Measurements from ENCODE around the gene ME1. TPM values are rescaled to one million over a fixed set of nuclear protein-coding genes. Genes with fewer than 3 reads are reported as not detected.

ME1 gene
- total and polyA plus RNA-seq, 7 donors, result 4.2 to 18.5 (median 11.3) TPM

DNA sequence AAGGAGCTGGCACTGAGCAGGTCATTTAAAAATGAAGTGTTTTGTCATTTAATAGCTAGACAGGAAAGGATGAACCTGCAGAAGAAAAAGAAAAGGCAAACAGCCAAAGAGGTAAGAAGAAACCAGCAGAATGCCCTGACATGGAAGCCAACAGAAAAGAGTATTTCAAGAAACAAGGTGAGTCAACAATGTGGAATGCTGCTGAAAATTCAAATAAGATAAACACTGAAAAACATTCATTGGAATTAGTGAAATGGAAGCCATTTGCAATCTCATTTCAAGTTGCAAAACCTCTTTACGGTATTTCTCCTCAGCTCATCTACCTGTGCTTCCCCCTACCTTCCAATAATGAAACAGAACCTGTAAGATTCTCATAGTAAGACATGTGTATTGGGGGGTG, 178.1 kb downstream of the ME1 start:
- Histone ChIP-seq H3K27ac (no peak overlapping the region), H3K4me1 (no peaks in the 10 kb centered on the region), H3K27me3 (no peaks in the 10 kb centered on the region), H3K4me3 (no peak overlapping the region), H3K36me3 (peaks cover 0 to 5% (median 0%) of the 10 kb centered on the region in 4 donors), H3K9me3 (no peaks in the 10 kb centered on the region)
- intact Hi-C loops (cut with DNase I), result no loop called here
- TF ChIP-seq EP300 (IDR thresholded peaks at IDR 0.05), result no peak
- TF ChIP-seq POLR2AphosphoS5 (IDR thresholded peaks at IDR 0.05), result no peak
- TF ChIP-seq, protein P1, sequence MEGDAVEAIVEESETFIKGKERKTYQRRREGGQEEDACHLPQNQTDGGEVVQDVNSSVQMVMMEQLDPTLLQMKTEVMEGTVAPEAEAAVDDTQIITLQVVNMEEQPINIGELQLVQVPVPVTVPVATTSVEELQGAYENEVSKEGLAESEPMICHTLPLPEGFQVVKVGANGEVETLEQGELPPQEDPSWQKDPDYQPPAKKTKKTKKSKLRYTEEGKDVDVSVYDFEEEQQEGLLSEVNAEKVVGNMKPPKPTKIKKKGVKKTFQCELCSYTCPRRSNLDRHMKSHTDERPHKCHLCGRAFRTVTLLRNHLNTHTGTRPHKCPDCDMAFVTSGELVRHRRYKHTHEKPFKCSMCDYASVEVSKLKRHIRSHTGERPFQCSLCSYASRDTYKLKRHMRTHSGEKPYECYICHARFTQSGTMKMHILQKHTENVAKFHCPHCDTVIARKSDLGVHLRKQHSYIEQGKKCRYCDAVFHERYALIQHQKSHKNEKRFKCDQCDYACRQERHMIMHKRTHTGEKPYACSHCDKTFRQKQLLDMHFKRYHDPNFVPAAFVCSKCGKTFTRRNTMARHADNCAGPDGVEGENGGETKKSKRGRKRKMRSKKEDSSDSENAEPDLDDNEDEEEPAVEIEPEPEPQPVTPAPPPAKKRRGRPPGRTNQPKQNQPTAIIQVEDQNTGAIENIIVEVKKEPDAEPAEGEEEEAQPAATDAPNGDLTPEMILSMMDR (IDR thresholded peaks at IDR 0.05), result no peak
- no peak for TF ChIP-seq POLR2A (IDR thresholded peaks at IDR 0.05)
- no peak for DNase-seq
- WGBS, 2 donors, result 92 to 96% methylated on average over 1 of the region's 1 CpG

DNA sequence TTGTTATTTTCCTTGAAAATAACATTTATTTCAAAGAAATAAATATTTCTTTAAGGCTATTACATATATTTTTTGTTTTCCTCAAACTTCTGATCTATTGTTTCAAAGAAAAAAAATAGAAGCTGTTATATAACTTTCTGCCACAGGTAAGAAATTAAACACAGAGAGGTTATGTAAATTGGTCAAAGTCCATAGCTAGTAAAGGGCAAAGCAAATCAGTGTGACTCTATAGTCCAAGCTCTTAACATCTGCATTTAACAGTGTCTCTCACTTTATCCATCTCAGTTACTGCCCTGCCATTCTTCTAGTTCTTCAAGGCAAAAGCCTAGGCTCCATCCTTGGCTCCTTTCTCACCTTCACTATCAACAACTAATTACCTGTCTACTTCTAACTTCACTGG, 180.6 kb downstream of the ME1 start:
- intact Hi-C loops (cut with DNase I), result no loop called here
- no peak for DNase-seq
- Histone ChIP-seq H3K36me3 (peaks cover 0 to 5% (median 0%) of the 10 kb centered on the region in 4 donors), H3K27me3 (no peaks in the 10 kb centered on the region), H3K4me1 (no peaks in the 10 kb centered on the region), H3K9me3 (no peaks in the 10 kb centered on the region), H3K4me3 (no peak overlapping the region), H3K27ac (no peak overlapping the region)
- TF ChIP-seq POLR2A (IDR thresholded peaks at IDR 0.05) (no peak), POLR2AphosphoS5 (IDR thresholded peaks at IDR 0.05) (no peak), EP300 (IDR thresholded peaks at IDR 0.05) (no peak)

GRCh38 chr6:83247471-83247870, 183.4 kb downstream of the ME1 start:
- no peaks in the 10 kb centered on the region for H3K27me3 ChIP-seq
- no peaks in the 10 kb centered on the region for H3K4me1 ChIP-seq
- peaks cover 0 to 5% (median 0%) of the 10 kb centered on the region in 4 donors for H3K36me3 ChIP-seq
- intact Hi-C loops (cut with DNase I), result no loop called here
- H3K27ac ChIP-seq, result no peak overlapping the region
- no peaks in the 10 kb centered on the region for H3K9me3 ChIP-seq
- 91 to 93% methylated on average over 3 of the region's 3 CpGs for WGBS, 2 donors
- TF ChIP-seq EP300 (IDR thresholded peaks at IDR 0.05) (no peak), POLR2A (IDR thresholded peaks at IDR 0.05) (no peak)
- TF ChIP-seq, protein P1 (IDR thresholded peaks at IDR 0.05), result no peak
- no peak for DNase-seq
- no peak overlapping the region for H3K4me3 ChIP-seq

GRCh38 chr6:83231146-83231545, 199.7 kb downstream of the ME1 start:
- no peak for DNase-seq
- H3K4me1 ChIP-seq, result no peaks in the 10 kb centered on the region
- no peak overlapping the region for H3K4me3 ChIP-seq
- no peaks in the 10 kb centered on the region for H3K9me3 ChIP-seq
- H3K36me3 ChIP-seq, result no peaks in the 10 kb centered on the region
- TF ChIP-seq, protein P1 (IDR thresholded peaks at IDR 0.05), result no peak
- TF ChIP-seq EP300 (IDR thresholded peaks at IDR 0.05) (no peak), POLR2A (IDR thresholded peaks at IDR 0.05) (no peak), POLR2AphosphoS5 (IDR thresholded peaks at IDR 0.05) (no peak)
- H3K27ac ChIP-seq, result no peak overlapping the region
- intact Hi-C loops (cut with DNase I), result no loop called here
- H3K27me3 ChIP-seq, result no peaks in the 10 kb centered on the region
- WGBS, 2 donors, result 78 to 88% methylated on average over 1 of the region's 1 CpG

DNA sequence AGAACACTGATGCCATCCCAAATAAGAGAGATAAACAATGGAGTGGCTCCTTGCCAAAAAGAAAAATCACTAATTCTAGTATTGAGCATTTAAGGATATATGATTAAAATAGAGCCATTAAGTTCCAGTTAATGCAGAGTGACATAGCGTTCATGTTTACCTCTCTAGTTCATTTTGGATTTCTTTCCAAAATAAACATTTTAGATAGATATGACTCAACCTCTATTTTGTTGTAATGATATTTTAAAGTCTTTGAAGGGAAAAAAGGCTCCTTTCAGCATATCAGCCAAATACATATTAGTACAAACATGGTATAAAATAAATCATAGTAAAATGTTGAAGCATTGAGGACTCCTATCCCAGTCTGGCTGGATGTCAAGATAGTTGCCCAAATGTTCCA, 204.3 kb downstream of the ME1 start:
- WGBS, 2 donors, result 35 to 64% methylated on average over 1 of the region's 1 CpG
- no peaks in the 10 kb centered on the region for H3K4me1 ChIP-seq
- TF ChIP-seq POLR2A (IDR thresholded peaks at IDR 0.05) (no peak), EP300 (IDR thresholded peaks at IDR 0.05) (no peak), POLR2AphosphoS5 (IDR thresholded peaks at IDR 0.05) (no peak)
- TF ChIP-seq, protein P1 (IDR thresholded peaks at IDR 0.05), result no peak
- no peak overlapping the region for H3K4me3 ChIP-seq
- H3K36me3 ChIP-seq, result no peaks in the 10 kb centered on the region
- no peaks in the 10 kb centered on the region for H3K27me3 ChIP-seq
- no peaks in the 10 kb centered on the region for H3K9me3 ChIP-seq
- intact Hi-C loops (cut with DNase I), result loop anchor here (10.0 kb wide), 1 partner anchor 208 kb away; the partner anchor contains the start of gene ME1
- H3K27ac ChIP-seq, result no peak overlapping the region
- no peak for DNase-seq

Measured in sigmoid colon (tissue), 7 donors.